B cell (primary cell): ENCODE measurements around the gene CCDC85C.

Source experiments
- CTCF ChIP-seq: fragments of 200-600 bp; IDR thresholded peaks from one replicate; pipeline ENCODE4 v1.8.0; 2022; ENCODE audit warnings: antibody characterized with exemption, mild to moderate bottlenecking
- EZH2 ChIP-seq: IDR thresholded peaks from 2 replicates; pipeline ENCODE4 v1.6.1; 2012; ENCODE audit warnings: borderline replicate concordance, low read depth, mild to moderate bottlenecking, moderate library complexity, low read length; ENCODE audit not compliant: insufficient read depth, poor library complexity, severe bottlenecking

GRCh38 chr14:99540196-99541032 is 63.6 kb downstream of the CCDC85C start:
- no peak for TF ChIP-seq CTCF
- TF ChIP-seq EZH2 = no peak
